Measurements from ENCODE around the gene STH.

DNA sequence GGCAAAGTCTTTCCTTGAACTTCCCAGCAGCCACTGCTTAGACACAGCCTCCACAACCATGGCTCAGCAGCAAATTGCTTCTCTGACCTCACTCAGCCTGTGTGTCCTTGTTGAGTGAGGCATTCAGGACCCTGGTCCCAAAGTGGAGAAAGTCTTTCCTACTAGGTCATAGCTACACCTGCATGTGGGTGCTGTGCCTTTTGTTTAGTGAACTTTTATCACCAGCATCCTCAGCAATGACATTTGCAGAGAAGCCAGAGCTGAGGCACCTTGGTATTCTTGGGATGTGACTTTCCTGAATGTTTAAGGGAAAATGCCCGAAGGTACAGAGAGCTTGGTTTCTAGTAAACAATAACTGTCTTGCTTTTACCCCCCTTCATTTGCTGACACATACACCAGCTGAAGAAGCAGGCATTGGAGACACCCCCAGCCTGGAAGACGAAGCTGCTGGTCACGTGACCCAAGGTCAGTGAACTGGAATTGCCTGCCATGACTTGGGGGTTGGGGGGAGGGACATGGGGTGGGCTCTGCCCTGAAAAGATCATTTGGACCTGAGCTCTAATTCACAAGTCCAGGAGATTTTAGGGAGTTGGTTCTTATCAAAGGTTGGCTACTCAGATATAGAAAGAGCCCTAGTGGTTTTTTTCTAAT lies 20.9 kb upstream of the STH start:
- TF ChIP-seq, protein P1, sequence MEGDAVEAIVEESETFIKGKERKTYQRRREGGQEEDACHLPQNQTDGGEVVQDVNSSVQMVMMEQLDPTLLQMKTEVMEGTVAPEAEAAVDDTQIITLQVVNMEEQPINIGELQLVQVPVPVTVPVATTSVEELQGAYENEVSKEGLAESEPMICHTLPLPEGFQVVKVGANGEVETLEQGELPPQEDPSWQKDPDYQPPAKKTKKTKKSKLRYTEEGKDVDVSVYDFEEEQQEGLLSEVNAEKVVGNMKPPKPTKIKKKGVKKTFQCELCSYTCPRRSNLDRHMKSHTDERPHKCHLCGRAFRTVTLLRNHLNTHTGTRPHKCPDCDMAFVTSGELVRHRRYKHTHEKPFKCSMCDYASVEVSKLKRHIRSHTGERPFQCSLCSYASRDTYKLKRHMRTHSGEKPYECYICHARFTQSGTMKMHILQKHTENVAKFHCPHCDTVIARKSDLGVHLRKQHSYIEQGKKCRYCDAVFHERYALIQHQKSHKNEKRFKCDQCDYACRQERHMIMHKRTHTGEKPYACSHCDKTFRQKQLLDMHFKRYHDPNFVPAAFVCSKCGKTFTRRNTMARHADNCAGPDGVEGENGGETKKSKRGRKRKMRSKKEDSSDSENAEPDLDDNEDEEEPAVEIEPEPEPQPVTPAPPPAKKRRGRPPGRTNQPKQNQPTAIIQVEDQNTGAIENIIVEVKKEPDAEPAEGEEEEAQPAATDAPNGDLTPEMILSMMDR (IDR thresholded peaks at IDR 0.05; ENCODE audit: low read depth, low read length, poor library complexity, severe bottlenecking): no peak
- TF ChIP-seq EZH2phosphoT487 (IDR thresholded peaks at IDR 0.05; ENCODE audit: borderline replicate concordance, low read length): no peak
